GM23338 (cell line): ENCODE results near the gene IPP. TPM values are rescaled to one million over a fixed set of nuclear protein-coding genes. Genes with fewer than 3 reads are reported as not detected.

Experiments used
- CREB1 ChIP-seq: fragments of 250-450 bp; sonication (Bioruptor Pico); IDR thresholded peaks from 2 replicates; pipeline ENCODE4 v1.5.0; 2020; ENCODE audit warnings: low read depth, mild to moderate bottlenecking, moderate library complexity
- EZH2 ChIP-seq: fragments of 200-600 bp; sonication (generic); IDR thresholded peaks from one replicate; pipeline ENCODE4 v1.8.0; 2017; ENCODE audit warnings: antibody characterized with exemption, mild to moderate bottlenecking, low read depth; ENCODE audit not compliant: unreplicated experiment
- EZH2phosphoT487 ChIP-seq: fragments of 200-600 bp; sonication (generic); IDR thresholded peaks from one replicate; pipeline ENCODE4 v1.8.1; 2018; ENCODE audit warnings: antibody characterized with exemption; ENCODE audit not compliant: unreplicated experiment
- ZNF114 ChIP-seq: fragments of 250-450 bp; sonication (Bioruptor Pico); IDR thresholded peaks from 2 replicates; pipeline ENCODE4 v1.5.0; 2020; ENCODE audit warnings: mild to moderate bottlenecking, moderate library complexity
- polyA plus RNA-seq: library from polyadenylated mRNA; unstranded; fragments of >200 nt; fragmentation: Nextera tagmentation; extraction: Ambion mirVana; gene quantifications from 2 replicates; pipeline ENCODE4 v1.2.1, GENCODE V29; 2016
- total RNA-seq: library from RNA; depleted of rRNA; stranded (reverse); fragments of >200 nt; shearing (Covaris generic); gene quantifications from 2 replicates; pipeline ENCODE4 v1.2.3, GENCODE V29; 2014
- TF ChIP-seq, protein P1 (sequence below): fragments of 250-450 bp; sonication (Bioruptor Pico); IDR thresholded peaks from 2 replicates; pipeline ENCODE4 v1.5.0; 2020; ENCODE audit warnings: mild to moderate bottlenecking, moderate library complexity
- TF ChIP-seq, protein P2 (sequence below): IDR thresholded peaks from one replicate; pipeline ENCODE4 v1.6.1; 2018; ENCODE audit warnings: antibody characterized with exemption; ENCODE audit not compliant: unreplicated experiment

Gene IPP
- total and polyA plus RNA-seq, 2 experiments from 2014 or later, result 1.8 to 2.8 TPM

DNA sequence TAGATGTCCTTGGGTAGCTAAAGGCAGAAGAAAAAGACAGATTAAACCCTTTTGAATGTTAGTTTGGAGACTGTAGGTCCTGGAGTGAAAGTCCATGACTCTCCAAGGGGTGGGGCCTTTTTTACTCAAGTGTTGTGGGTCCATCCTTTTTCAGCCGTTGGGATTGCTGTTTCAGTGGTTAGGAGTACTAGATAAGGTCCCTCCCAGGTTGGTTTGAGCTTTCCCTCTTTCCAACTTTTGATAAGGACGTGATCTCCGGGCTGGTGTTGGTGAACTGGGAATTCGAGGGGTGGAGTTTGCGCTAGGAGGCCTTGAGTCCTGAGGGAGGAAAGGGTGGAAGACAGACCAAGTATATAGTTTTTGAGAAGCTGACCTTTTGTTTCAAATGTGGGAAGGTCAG, 5.2 kb upstream of the IPP start (continued):
- TF ChIP-seq, protein P1, sequence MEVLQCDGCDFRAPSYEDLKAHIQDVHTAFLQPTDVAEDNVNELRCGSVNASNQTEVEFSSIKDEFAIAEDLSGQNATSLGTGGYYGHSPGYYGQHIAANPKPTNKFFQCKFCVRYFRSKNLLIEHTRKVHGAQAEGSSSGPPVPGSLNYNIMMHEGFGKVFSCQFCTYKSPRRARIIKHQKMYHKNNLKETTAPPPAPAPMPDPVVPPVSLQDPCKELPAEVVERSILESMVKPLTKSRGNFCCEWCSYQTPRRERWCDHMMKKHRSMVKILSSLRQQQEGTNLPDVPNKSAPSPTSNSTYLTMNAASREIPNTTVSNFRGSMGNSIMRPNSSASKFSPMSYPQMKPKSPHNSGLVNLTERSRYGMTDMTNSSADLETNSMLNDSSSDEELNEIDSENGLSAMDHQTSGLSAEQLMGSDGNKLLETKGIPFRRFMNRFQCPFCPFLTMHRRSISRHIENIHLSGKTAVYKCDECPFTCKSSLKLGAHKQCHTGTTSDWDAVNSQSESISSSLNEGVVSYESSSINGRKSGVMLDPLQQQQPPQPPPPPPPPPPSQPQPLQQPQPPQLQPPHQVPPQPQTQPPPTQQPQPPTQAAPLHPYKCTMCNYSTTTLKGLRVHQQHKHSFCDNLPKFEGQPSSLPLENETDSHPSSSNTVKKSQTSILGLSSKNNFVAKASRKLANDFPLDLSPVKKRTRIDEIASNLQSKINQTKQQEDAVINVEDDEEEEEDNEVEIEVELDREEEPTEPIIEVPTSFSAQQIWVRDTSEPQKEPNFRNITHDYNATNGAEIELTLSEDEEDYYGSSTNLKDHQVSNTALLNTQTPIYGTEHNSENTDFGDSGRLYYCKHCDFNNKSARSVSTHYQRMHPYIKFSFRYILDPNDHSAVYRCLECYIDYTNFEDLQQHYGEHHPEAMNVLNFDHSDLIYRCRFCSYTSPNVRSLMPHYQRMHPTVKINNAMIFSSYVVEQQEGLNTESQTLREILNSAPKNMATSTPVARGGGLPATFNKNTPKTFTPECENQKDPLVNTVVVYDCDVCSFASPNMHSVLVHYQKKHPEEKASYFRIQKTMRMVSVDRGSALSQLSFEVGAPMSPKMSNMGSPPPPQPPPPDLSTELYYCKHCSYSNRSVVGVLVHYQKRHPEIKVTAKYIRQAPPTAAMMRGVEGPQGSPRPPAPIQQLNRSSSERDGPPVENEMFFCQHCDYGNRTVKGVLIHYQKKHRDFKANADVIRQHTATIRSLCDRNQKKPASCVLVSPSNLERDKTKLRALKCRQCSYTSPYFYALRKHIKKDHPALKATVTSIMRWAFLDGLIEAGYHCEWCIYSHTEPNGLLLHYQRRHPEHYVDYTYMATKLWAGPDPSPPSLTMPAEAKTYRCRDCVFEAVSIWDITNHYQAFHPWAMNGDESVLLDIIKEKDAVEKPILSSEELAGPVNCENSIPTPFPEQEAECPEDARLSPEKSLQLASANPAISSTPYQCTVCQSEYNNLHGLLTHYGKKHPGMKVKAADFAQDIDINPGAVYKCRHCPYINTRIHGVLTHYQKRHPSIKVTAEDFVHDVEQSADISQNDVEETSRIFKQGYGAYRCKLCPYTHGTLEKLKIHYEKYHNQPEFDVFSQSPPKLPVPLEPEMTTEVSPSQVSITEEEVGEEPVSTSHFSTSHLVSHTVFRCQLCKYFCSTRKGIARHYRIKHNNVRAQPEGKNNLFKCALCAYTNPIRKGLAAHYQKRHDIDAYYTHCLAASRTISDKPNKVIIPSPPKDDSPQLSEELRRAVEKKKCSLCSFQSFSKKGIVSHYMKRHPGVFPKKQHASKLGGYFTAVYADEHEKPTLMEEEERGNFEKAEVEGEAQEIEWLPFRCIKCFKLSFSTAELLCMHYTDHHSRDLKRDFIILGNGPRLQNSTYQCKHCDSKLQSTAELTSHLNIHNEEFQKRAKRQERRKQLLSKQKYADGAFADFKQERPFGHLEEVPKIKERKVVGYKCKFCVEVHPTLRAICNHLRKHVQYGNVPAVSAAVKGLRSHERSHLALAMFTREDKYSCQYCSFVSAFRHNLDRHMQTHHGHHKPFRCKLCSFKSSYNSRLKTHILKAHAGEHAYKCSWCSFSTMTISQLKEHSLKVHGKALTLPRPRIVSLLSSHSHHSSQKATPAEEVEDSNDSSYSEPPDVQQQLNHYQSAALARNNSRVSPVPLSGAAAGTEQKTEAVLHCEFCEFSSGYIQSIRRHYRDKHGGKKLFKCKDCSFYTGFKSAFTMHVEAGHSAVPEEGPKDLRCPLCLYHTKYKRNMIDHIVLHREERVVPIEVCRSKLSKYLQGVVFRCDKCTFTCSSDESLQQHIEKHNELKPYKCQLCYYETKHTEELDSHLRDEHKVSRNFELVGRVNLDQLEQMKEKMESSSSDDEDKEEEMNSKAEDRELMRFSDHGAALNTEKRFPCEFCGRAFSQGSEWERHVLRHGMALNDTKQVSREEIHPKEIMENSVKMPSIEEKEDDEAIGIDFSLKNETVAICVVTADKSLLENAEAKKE, result no peak
- TF ChIP-seq EZH2 (no peak), ZNF114 (no peak), EZH2phosphoT487 (no peak), CREB1 (CRISPR knock-in tag) (no peak)
- TF ChIP-seq, protein P2, sequence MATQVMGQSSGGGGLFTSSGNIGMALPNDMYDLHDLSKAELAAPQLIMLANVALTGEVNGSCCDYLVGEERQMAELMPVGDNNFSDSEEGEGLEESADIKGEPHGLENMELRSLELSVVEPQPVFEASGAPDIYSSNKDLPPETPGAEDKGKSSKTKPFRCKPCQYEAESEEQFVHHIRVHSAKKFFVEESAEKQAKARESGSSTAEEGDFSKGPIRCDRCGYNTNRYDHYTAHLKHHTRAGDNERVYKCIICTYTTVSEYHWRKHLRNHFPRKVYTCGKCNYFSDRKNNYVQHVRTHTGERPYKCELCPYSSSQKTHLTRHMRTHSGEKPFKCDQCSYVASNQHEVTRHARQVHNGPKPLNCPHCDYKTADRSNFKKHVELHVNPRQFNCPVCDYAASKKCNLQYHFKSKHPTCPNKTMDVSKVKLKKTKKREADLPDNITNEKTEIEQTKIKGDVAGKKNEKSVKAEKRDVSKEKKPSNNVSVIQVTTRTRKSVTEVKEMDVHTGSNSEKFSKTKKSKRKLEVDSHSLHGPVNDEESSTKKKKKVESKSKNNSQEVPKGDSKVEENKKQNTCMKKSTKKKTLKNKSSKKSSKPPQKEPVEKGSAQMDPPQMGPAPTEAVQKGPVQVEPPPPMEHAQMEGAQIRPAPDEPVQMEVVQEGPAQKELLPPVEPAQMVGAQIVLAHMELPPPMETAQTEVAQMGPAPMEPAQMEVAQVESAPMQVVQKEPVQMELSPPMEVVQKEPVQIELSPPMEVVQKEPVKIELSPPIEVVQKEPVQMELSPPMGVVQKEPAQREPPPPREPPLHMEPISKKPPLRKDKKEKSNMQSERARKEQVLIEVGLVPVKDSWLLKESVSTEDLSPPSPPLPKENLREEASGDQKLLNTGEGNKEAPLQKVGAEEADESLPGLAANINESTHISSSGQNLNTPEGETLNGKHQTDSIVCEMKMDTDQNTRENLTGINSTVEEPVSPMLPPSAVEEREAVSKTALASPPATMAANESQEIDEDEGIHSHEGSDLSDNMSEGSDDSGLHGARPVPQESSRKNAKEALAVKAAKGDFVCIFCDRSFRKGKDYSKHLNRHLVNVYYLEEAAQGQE, result no peak
